HEK293T (cell line): ENCODE measurements around the gene TP53RK.

ENCODE experiments used
- BHLHE40 ChIP-seq: fragments of 450-650 bp; IDR thresholded peaks from 2 replicates; pipeline ENCODE4 v1.6.1; 2016; ENCODE audit warnings: mild to moderate bottlenecking, moderate library complexity, borderline replicate concordance
- TARDBP ChIP-seq: fragments of 450-650 bp; IDR thresholded peaks from 2 replicates; pipeline ENCODE4 v1.6.1; 2016
- TF ChIP-seq, protein P1 (sequence below): fragments of 450-650 bp; IDR thresholded peaks from 2 replicates; pipeline ENCODE4 v1.6.1; 2016

DNA sequence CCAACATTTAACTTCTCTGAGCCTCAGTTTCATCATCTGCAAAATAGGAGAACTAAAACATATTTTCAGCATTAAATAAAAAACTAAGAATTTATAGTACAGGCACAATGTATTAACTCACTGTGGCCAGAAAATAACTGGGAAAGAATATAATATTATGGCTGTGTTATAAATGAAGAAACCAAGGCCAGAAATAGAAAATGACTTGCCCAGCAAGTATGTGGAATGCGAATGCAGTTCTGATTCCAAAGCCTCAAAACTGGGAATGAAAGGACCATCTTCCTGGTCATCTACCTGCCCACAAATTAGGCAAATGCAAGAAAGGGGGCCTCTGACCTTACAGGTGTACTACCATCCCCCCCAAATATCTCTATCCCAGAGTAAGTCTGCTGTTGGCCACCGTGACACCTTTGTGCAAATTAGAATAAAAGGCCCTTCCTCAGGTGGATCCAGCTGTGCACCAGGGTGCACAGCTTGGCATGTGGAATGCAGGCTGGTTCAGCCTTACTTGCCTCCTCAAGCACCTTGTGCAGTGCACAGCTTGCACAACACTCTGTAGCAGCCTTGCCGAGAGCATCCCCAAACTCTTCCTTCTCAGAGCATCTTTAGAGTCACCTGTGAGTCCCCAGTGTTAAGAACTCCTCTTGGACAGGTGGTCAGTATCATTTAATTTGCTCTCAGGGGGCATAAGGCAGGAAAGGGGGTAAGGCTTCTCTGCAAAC lies 42.4 kb downstream of the TP53RK start:
- TF ChIP-seq, protein P1, sequence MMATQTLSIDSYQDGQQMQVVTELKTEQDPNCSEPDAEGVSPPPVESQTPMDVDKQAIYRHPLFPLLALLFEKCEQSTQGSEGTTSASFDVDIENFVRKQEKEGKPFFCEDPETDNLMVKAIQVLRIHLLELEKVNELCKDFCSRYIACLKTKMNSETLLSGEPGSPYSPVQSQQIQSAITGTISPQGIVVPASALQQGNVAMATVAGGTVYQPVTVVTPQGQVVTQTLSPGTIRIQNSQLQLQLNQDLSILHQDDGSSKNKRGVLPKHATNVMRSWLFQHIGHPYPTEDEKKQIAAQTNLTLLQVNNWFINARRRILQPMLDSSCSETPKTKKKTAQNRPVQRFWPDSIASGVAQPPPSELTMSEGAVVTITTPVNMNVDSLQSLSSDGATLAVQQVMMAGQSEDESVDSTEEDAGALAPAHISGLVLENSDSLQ: no peak
- no peak for TF ChIP-seq BHLHE40
- TF ChIP-seq TARDBP: no peak
